Measurements from ENCODE around the gene ZNF667. TPM values are rescaled to one million over a fixed set of nuclear protein-coding genes. Genes with fewer than 3 reads are reported as not detected.
A peak's percentile ranks its signal among the peaks of the same experiment; 100 is the strongest.

The ZNF667 gene
- total RNA-seq = 1 to 10 TPM; 3.0 to 6.8 (median 4.7) TPM
- polyA plus RNA-seq = 1 to 10 TPM; 1.5 to 6.9 TPM
- long read RNA-seq, donor 1, full-length matches to known transcripts = 9 of 11 reads
- long read RNA-seq, donor 1, partial matches to known transcripts = 0 of 11 reads
- long read RNA-seq, donor 1, other reads (novel, unspliced or antisense) = 2 of 11 reads
- long read RNA-seq, donor 2, full-length matches to known transcripts = 7 of 10 reads
- long read RNA-seq, donor 2, partial matches to known transcripts = 0 of 10 reads
- long read RNA-seq, donor 2, other reads (novel, unspliced or antisense) = 3 of 10 reads
- long read RNA-seq, donor 3, transcript ZNF667-201 (5 exons, 3,832 nt) = major isoform, 8 of 10 reads
- long read RNA-seq, donor 3, partial matches to known transcripts = 0 of 10 reads
- long read RNA-seq, donor 3, other reads (novel, unspliced or antisense) = 2 of 10 reads

- Histone ChIP-seq H3K27me3 (no peaks in the 10 kb centered on the region), H3K4me1 (peaks cover 0 to 25% (median 16%) of the 10 kb centered on the region in 9 donors), H3K9me3 (peaks cover 0 to 77% (median 0%) of the 10 kb centered on the region in 11 donors), H3K4me3 (peak within 1 kb of the TSS; percentile 55 to 99 (median 76)), H3K36me3 (peaks cover 0 to 17% (median 1%) of the 10 kb centered on the region in 9 donors), H3K27ac (peak within 1 kb of the TSS; percentile 36 to 90 (median 77))
- 0 to 1% methylated on average over 69 of the region's 69 CpGs for WGBS, 2 donors
- intact Hi-C loops (cut with DNase I) = loop anchor here in 3 of 10 donors (1.0 to 5.0 kb wide), 2 partner anchors 61 to 75 kb away; partner anchors contain the start of genes ZNF583 (in 2 of the 3) and ZFP28 (in 1 of the 3)
- DNase-seq (peak in 1 of 2 donors; percentile 13), ATAC-seq (peak in 1 of 8 donors; percentile 18)
- no peak for TF ChIP-seq CTCF (IDR thresholded peaks at IDR 0.05)
Observed at GRCh38 chr19:56476651-56477428, at the start of gene ZNF667. Gene ZNF667 (minus strand): TSS chr19:56477345. CDS start chr19:56462370, 14,975 bp downstream.

GRCh38 chr19:56525214-56525860, 48.2 kb upstream of the ZNF667 start:
- intact Hi-C loops (cut with DNase I) = loop anchor here in 1 of 10 donors (10.0 kb wide), 1 partner anchor 49 kb away; no protein-coding TSS in a partner anchor
- 81 to 97% methylated on average over 4 of the region's 4 CpGs for WGBS, 2 donors
- H3K9me3 ChIP-seq = peaks cover 18 to 100% (median 97%) of the 10 kb centered on the region in 11 donors
- H3K36me3 ChIP-seq = peaks cover 0 to 76% (median 42%) of the 10 kb centered on the region in 9 donors
- DNase-seq (no peak), ATAC-seq (no peak)
- H3K4me3 ChIP-seq = no peak overlapping the region
- H3K27me3 ChIP-seq = no peaks in the 10 kb centered on the region
- no peak for TF ChIP-seq CTCF (IDR thresholded peaks at IDR 0.05)
- H3K27ac ChIP-seq = no peak overlapping the region
- H3K4me1 ChIP-seq = no peaks in the 10 kb centered on the region

- ATAC-seq (peak in 4 of 8 donors; percentile 5 to 39 (median 18)), DNase-seq (no peak)
- Histone ChIP-seq H3K4me3 (peak overlapping the region; percentile 48 to 85 (median 71)), H3K27ac (peak overlapping the region in 8 of 10 donors; percentile 93 to 99 (median 98)), H3K4me1 (peaks cover 0 to 17% (median 11%) of the 10 kb centered on the region in 9 donors), H3K36me3 (peaks cover 0 to 21% (median 9%) of the 10 kb centered on the region in 9 donors), H3K9me3 (peaks cover 0 to 76% (median 8%) of the 10 kb centered on the region in 11 donors), H3K27me3 (no peaks in the 10 kb centered on the region)
- intact Hi-C loops (cut with DNase I) = loop anchor here in 1 of 10 donors (10.0 kb wide), 1 partner anchor 104 kb away; the partner anchor contains the start of gene ZNF583
- whole genome bisulfite sequencing, 2 donors = 5 to 7% methylated on average over 17 of the region's 17 CpGs
- TF ChIP-seq CTCF (IDR thresholded peaks at IDR 0.05) = no peak
Observed at GRCh38 chr19:56508290-56508778, 31.2 kb upstream of the ZNF667 start.
